ENCODE results near the gene XRCC5.

XRCC5 gene

GRCh38 chr2:216171011-216171410 is 61.9 kb downstream of the XRCC5 start:
- no peaks in the 10 kb centered on the region for H3K4me1 ChIP-seq (ENCODE audit: control extremely low read depth in 1 of 4, control insufficient read depth in 4 of 4, insufficient read depth in 4 of 4, low read length in 3 of 4)
- WGBS (ENCODE audit: insufficient coverage): 100% methylated on average over 2 of the region's 3 CpGs
- peaks cover 26 to 84% (median 64%) of the 10 kb centered on the region in 4 experiments for H3K36me3 ChIP-seq (ENCODE audit: control insufficient read depth in 4 of 4, insufficient read depth in 4 of 4, low read length in 3 of 4)
- no peak overlapping the region for H3K27ac ChIP-seq (ENCODE audit: insufficient read depth in 1 of 2, low read depth in 1 of 2, low read length in 2 of 2, poor library complexity in 1 of 2, severe bottlenecking in 2 of 2)
- H3K27me3 ChIP-seq (replicated peaks in 2 of 5; ENCODE audit: control insufficient read depth in 4 of 5, insufficient read depth in 5 of 5, low read length in 4 of 5): no peaks in the 10 kb centered on the region
- peaks cover 0 to 3% (median 0%) of the 10 kb centered on the region in 5 experiments for H3K9me3 ChIP-seq (ENCODE audit: control extremely low read depth in 1 of 5, control insufficient read depth in 4 of 5, insufficient read depth in 2 of 5, low read depth in 1 of 5, low read length in 4 of 5)
- POLR2A ChIA-PET: no interaction called here
- no peak overlapping the region for H3K4me3 ChIP-seq (ENCODE audit: control insufficient read depth in 1 of 7, extremely low read depth in 1 of 7, insufficient read depth in 4 of 7, low read depth in 2 of 7, low read length in 6 of 7)
- CTCF ChIA-PET: interaction anchor here (1.0 to 3.7 kb wide), 3 partner anchors 11 to 17 kb away, joined by 3 to 13 read pairs (median 6); no protein-coding TSS in a partner anchor
- no peak for DNase-seq

GRCh38 chr2:216172493-216172892 is 63.3 kb downstream of the XRCC5 start:
- Histone ChIP-seq H3K27ac (ENCODE audit: insufficient read depth in 1 of 2, low read depth in 1 of 2, low read length in 2 of 2, poor library complexity in 1 of 2, severe bottlenecking in 2 of 2) (no peak overlapping the region), H3K4me1 (ENCODE audit: control extremely low read depth in 1 of 4, control insufficient read depth in 4 of 4, insufficient read depth in 4 of 4, low read length in 3 of 4) (no peaks in the 10 kb centered on the region), H3K36me3 (ENCODE audit: control insufficient read depth in 4 of 4, insufficient read depth in 4 of 4, low read length in 3 of 4) (peaks cover 16 to 79% (median 56%) of the 10 kb centered on the region in 4 experiments), H3K9me3 (ENCODE audit: control extremely low read depth in 1 of 5, control insufficient read depth in 4 of 5, insufficient read depth in 2 of 5, low read depth in 1 of 5, low read length in 4 of 5) (peaks cover 0 to 3% (median 0%) of the 10 kb centered on the region in 5 experiments), H3K27me3 (replicated peaks in 2 of 5; ENCODE audit: control insufficient read depth in 4 of 5, insufficient read depth in 5 of 5, low read length in 4 of 5) (no peaks in the 10 kb centered on the region), H3K4me3 (ENCODE audit: control insufficient read depth in 1 of 7, extremely low read depth in 1 of 7, insufficient read depth in 4 of 7, low read depth in 2 of 7, low read length in 6 of 7) (no peak overlapping the region)
- POLR2A ChIA-PET: no interaction called here
- DNase-seq: no peak
- CTCF ChIA-PET: interaction anchor here (2.0 to 3.7 kb wide), 2 partner anchors 10 to 23 kb away, joined by 4 to 13 read pairs; no protein-coding TSS in a partner anchor
- WGBS (ENCODE audit: insufficient coverage): 100% methylated on average over 2 of the region's 7 CpGs

DNA sequence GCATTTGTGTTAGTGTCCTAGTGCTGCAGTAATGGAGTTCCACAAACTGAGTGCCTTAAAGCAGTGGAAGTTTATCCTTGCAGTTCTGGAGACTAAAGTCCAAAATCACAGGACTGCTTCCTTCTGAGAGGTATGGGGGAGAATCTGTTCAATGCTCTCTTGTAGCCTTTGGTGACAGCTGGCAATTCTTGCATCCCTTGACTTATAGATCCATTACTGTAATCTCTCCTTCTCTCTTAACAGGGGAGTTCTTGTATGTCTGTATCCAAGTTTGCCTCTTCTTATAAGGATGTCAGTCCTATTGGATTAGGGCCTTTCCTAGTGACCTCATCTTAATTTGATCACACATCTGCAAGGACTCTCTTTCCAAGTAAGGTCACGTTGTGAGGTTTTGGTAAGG is 69.9 kb downstream of the XRCC5 start:
- Histone ChIP-seq H3K36me3 (ENCODE audit: control insufficient read depth in 4 of 4, insufficient read depth in 4 of 4, low read length in 3 of 4) (peaks cover 14 to 71% (median 37%) of the 10 kb centered on the region in 4 experiments), H3K4me3 (ENCODE audit: control insufficient read depth in 1 of 7, extremely low read depth in 1 of 7, insufficient read depth in 4 of 7, low read depth in 2 of 7, low read length in 6 of 7) (no peak overlapping the region), H3K4me1 (ENCODE audit: control extremely low read depth in 1 of 4, control insufficient read depth in 4 of 4, insufficient read depth in 4 of 4, low read length in 3 of 4) (peaks cover 7 to 18% (median 12%) of the 10 kb centered on the region in 4 experiments), H3K27me3 (replicated peaks in 2 of 5; ENCODE audit: control insufficient read depth in 4 of 5, insufficient read depth in 5 of 5, low read length in 4 of 5) (no peaks in the 10 kb centered on the region), H3K9me3 (ENCODE audit: control extremely low read depth in 1 of 5, control insufficient read depth in 4 of 5, insufficient read depth in 2 of 5, low read depth in 1 of 5, low read length in 4 of 5) (no peaks in the 10 kb centered on the region), H3K27ac (ENCODE audit: insufficient read depth in 1 of 2, low read depth in 1 of 2, low read length in 2 of 2, poor library complexity in 1 of 2, severe bottlenecking in 2 of 2) (peak overlapping the region in 1 of 2 experiments; percentile 1)
- WGBS (ENCODE audit: insufficient coverage): 100% methylated on average over 1 of the region's 1 CpG
- no peak for DNase-seq
- CTCF ChIA-PET: interaction anchor here (1.3 to 1.5 kb wide), 2 partner anchors 32 to 36 kb away, joined by 4 read pairs; no protein-coding TSS in a partner anchor
- POLR2A ChIA-PET: no interaction called here

DNA sequence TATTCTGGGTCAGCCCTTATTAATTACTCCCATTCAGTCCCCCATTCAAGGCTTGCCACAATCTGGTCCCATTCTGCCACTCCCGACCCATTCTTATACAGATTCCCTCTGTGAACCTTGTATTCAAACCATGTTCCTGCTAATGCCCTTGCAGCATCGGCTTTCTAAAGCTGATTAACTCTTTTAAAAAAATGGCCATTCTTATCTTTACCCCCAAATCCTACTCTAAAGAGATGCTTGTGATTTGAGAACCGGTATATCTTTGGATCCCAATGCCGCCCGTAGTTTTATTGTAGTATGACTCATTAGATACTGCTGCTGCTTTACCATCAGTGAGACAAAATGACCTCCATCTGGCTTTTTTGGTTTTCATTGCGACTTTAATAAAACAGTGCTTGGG is 72.2 kb downstream of the XRCC5 start:
- Histone ChIP-seq H3K9me3 (ENCODE audit: control extremely low read depth in 1 of 5, control insufficient read depth in 4 of 5, insufficient read depth in 2 of 5, low read depth in 1 of 5, low read length in 4 of 5) (no peaks in the 10 kb centered on the region), H3K27me3 (replicated peaks in 2 of 5; ENCODE audit: control insufficient read depth in 4 of 5, insufficient read depth in 5 of 5, low read length in 4 of 5) (no peaks in the 10 kb centered on the region), H3K27ac (ENCODE audit: insufficient read depth in 1 of 2, low read depth in 1 of 2, low read length in 2 of 2, poor library complexity in 1 of 2, severe bottlenecking in 2 of 2) (peak overlapping the region in 1 of 2 experiments; percentile 31), H3K4me1 (ENCODE audit: control extremely low read depth in 1 of 4, control insufficient read depth in 4 of 4, insufficient read depth in 4 of 4, low read length in 3 of 4) (peaks cover 8 to 23% (median 19%) of the 10 kb centered on the region in 4 experiments), H3K4me3 (ENCODE audit: control insufficient read depth in 1 of 7, extremely low read depth in 1 of 7, insufficient read depth in 4 of 7, low read depth in 2 of 7, low read length in 6 of 7) (no peak overlapping the region), H3K36me3 (ENCODE audit: control insufficient read depth in 4 of 4, insufficient read depth in 4 of 4, low read length in 3 of 4) (peaks cover 8 to 65% (median 30%) of the 10 kb centered on the region in 4 experiments)
- ChIA-PET POLR2A (no interaction called here), CTCF (interaction anchor here (3.5 kb wide), 1 partner anchor 10 kb away, joined by 13 read pairs; no protein-coding TSS in a partner anchor)
- WGBS (ENCODE audit: insufficient coverage): 94% methylated on average over 2 of the region's 6 CpGs
- no peak for DNase-seq

GRCh38 chr2:216181953-216182461 is 72.9 kb downstream of the XRCC5 start:
- ChIA-PET POLR2A (no interaction called here), CTCF (interaction anchor here (3.5 kb wide), 1 partner anchor 11 kb away, joined by 13 read pairs; no protein-coding TSS in a partner anchor)
- Histone ChIP-seq H3K27ac (ENCODE audit: insufficient read depth in 1 of 2, low read depth in 1 of 2, low read length in 2 of 2, poor library complexity in 1 of 2, severe bottlenecking in 2 of 2) (no peak overlapping the region), H3K36me3 (ENCODE audit: control insufficient read depth in 4 of 4, insufficient read depth in 4 of 4, low read length in 3 of 4) (peaks cover 8 to 66% (median 30%) of the 10 kb centered on the region in 4 experiments), H3K4me1 (ENCODE audit: control extremely low read depth in 1 of 4, control insufficient read depth in 4 of 4, insufficient read depth in 4 of 4, low read length in 3 of 4) (peaks cover 9 to 30% (median 22%) of the 10 kb centered on the region in 4 experiments), H3K27me3 (replicated peaks in 2 of 5; ENCODE audit: control insufficient read depth in 4 of 5, insufficient read depth in 5 of 5, low read length in 4 of 5) (no peaks in the 10 kb centered on the region), H3K4me3 (ENCODE audit: control insufficient read depth in 1 of 7, extremely low read depth in 1 of 7, insufficient read depth in 4 of 7, low read depth in 2 of 7, low read length in 6 of 7) (no peak overlapping the region), H3K9me3 (ENCODE audit: control extremely low read depth in 1 of 5, control insufficient read depth in 4 of 5, insufficient read depth in 2 of 5, low read depth in 1 of 5, low read length in 4 of 5) (no peaks in the 10 kb centered on the region)
- no peak for DNase-seq
- 100% methylated on average over 1 of the region's 2 CpGs for WGBS (ENCODE audit: insufficient coverage)

GRCh38 chr2:216183462-216183861 is 74.3 kb downstream of the XRCC5 start:
- DNase-seq: peak; percentile 16 to 53 (median 43)
- ChIA-PET CTCF (interaction anchor here (1.1 to 3.5 kb wide), 4 partner anchors 10 to 39 kb away, joined by 3 to 13 read pairs (median 4); no protein-coding TSS in a partner anchor), POLR2A (interaction anchor here (0.6 kb wide), 1 partner anchor 28 kb away, joined by 4 read pairs; no protein-coding TSS in a partner anchor)
- Histone ChIP-seq H3K9me3 (ENCODE audit: control extremely low read depth in 1 of 5, control insufficient read depth in 4 of 5, insufficient read depth in 2 of 5, low read depth in 1 of 5, low read length in 4 of 5) (no peaks in the 10 kb centered on the region), H3K36me3 (ENCODE audit: control insufficient read depth in 4 of 4, insufficient read depth in 4 of 4, low read length in 3 of 4) (peaks cover 8 to 61% (median 26%) of the 10 kb centered on the region in 4 experiments), H3K27me3 (replicated peaks in 2 of 5; ENCODE audit: control insufficient read depth in 4 of 5, insufficient read depth in 5 of 5, low read length in 4 of 5) (no peaks in the 10 kb centered on the region), H3K4me1 (ENCODE audit: control extremely low read depth in 1 of 4, control insufficient read depth in 4 of 4, insufficient read depth in 4 of 4, low read length in 3 of 4) (peaks cover 10 to 43% (median 29%) of the 10 kb centered on the region in 4 experiments), H3K27ac (ENCODE audit: insufficient read depth in 1 of 2, low read depth in 1 of 2, low read length in 2 of 2, poor library complexity in 1 of 2, severe bottlenecking in 2 of 2) (peak overlapping the region in 1 of 2 experiments; percentile 55), H3K4me3 (ENCODE audit: control insufficient read depth in 1 of 7, extremely low read depth in 1 of 7, insufficient read depth in 4 of 7, low read depth in 2 of 7, low read length in 6 of 7) (no peak overlapping the region)
- WGBS (ENCODE audit: insufficient coverage): no CpG with 5 or more reads among the region's 1 CpG

GRCh38 chr2:216188559-216188850 is 79.4 kb downstream of the XRCC5 start:
- Histone ChIP-seq H3K9me3 (ENCODE audit: control extremely low read depth in 1 of 5, control insufficient read depth in 4 of 5, insufficient read depth in 2 of 5, low read depth in 1 of 5, low read length in 4 of 5) (no peaks in the 10 kb centered on the region), H3K36me3 (ENCODE audit: control insufficient read depth in 4 of 4, insufficient read depth in 4 of 4, low read length in 3 of 4) (peaks cover 4 to 67% (median 25%) of the 10 kb centered on the region in 4 experiments), H3K27ac (ENCODE audit: insufficient read depth in 1 of 2, low read depth in 1 of 2, low read length in 2 of 2, poor library complexity in 1 of 2, severe bottlenecking in 2 of 2) (peak overlapping the region; percentile 27 to 69), H3K27me3 (replicated peaks in 2 of 5; ENCODE audit: control insufficient read depth in 4 of 5, insufficient read depth in 5 of 5, low read length in 4 of 5) (no peaks in the 10 kb centered on the region), H3K4me3 (ENCODE audit: control insufficient read depth in 1 of 7, extremely low read depth in 1 of 7, insufficient read depth in 4 of 7, low read depth in 2 of 7, low read length in 6 of 7) (no peak overlapping the region), H3K4me1 (ENCODE audit: control extremely low read depth in 1 of 4, control insufficient read depth in 4 of 4, insufficient read depth in 4 of 4, low read length in 3 of 4) (peaks cover 5 to 44% (median 22%) of the 10 kb centered on the region in 4 experiments)
- CTCF ChIA-PET: interaction anchor here (1.0 kb wide), 2 partner anchors 11 to 216 kb away, joined by 3 to 5 read pairs; no protein-coding TSS in a partner anchor
- peak; percentile 33 to 69 (median 48) for DNase-seq
- POLR2A ChIA-PET: no interaction called here
- no CpG with 5 or more reads among the region's 3 CpGs for WGBS (ENCODE audit: insufficient coverage)

Measured in common myeloid progenitor, CD34-positive (primary cell).